HG03066 (cell line): ENCODE measurements around the gene ELMO1.

Experiments
- ATAC-seq: cut with Tn5 transposase; IDR thresholded peaks from one replicate; pipeline ENCODE4 v1.9.1; 2021; ENCODE audit warnings: low read depth; ENCODE audit not compliant: unreplicated experiment

Gene ELMO1

DNA sequence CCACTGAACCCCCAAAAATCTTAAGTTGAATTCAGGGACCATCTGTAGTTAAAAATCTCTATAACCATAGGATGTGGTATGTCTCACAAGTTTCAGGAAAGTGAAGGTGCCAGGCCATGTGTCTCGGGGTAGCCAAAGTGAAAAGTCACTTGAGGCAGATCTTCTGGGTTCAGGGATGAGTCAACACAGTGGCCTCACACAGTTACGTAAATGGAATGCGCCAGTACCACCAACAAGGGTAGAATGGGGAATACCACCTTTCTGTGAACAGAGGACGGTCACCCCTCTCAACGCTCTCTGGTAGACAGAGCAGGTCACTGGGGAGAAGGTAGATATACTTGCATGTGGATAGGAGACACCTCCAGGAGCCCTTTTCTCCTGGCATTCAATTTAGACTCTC is 71.4 kb downstream of the ELMO1 start:
- no peak for ATAC-seq

DNA sequence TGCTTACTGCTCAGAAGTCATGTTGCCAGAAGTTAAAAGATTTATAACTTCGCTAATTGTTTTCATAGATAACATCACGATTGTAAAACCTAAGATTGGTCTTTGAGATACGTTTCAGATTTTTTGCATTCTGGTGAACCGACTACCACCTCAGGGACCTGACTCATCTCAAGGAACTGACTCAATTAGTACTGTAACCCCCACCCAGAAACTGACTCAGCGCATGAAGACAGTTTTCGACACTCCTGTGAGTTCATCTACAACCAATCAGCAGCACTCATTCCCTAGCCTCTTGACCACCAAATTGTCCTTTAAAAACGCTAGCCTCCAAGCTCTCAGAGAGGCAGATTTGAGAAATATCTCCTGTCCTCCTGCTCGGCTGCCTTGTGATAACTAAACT is 72.3 kb downstream of the ELMO1 start:
- no peak for ATAC-seq

DNA sequence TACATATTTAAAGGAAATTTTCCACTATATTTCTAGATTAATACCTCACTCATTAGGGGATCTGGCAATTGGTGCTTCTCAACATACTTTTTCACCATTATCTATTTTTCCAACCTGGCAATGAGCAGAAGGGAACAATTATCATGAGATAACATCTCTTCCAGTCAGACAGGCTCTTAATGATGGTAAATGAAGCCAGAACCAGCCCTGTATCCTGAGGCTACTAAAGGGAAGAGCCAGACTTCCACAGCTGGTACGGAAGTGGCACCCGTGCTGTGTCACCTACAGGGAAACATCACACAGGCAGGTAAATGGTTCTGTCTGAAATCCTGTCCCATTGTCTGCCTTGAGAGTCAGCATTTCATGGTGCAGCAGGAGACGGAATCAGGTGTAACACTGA is 75.9 kb downstream of the ELMO1 start:
- no peak for ATAC-seq

DNA sequence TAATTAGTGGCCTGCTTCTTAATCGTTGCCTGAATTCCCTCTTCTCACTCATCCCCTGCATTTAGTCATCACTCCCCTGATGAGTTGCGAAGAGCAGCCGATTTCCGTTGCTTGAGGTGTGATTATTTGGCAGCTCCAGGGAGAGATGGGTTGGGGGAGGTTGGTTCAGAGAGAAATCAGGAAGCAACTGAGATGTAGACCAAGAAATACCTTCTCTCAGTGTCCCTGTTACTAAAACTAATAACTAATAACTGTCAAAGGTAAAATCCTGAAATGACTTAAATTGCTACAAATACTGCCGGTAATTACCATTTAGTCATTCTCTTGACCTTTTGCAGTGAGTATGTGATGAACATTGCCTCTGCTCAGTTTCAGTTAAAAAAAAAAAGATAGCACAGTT is 76.9 kb downstream of the ELMO1 start:
- ATAC-seq = no peak

DNA sequence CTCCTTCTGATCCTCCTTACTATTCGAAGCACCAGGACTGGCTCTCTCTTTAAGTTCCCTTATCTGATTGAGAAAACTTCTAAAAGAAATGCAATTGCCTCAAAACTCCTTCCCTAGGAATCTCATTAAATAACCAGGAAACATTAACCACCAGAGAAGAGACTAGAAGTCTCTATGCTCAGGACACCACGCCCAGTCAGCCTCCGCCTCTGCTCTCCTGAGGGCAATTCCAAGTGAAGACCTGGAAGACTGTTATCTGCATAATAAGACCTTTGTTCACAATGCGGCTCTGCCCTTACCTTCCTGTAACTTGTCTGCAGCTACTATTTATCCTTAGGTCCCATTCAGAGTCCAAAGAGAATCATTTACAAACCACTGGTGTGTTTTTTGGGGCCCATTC is 78.8 kb downstream of the ELMO1 start:
- no peak for ATAC-seq

DNA sequence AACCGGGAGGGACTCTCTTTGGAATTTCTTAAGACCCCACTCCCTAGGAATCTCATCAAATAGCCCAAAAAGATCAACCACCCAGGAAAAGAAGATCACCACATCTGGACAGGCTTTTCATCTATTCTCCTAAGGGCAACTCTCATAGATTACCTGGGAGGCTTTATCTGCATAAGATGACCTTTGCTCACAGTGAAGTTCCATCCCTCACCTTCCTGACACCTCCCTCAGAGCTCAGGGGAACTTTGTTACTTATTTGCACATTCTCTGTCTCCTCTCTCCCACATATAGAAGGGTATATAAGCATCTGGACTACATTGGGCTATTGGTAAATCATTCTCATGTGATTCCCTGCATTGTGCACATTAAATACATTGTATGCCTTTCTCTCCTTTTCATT is 80.1 kb downstream of the ELMO1 start:
- ATAC-seq = no peak

GRCh38 chr7:37367010-37367409 is 81.7 kb downstream of the ELMO1 start:
- no peak for ATAC-seq

- ATAC-seq = no peak
Observed at GRCh38 chr7:37366445-37366844, 82.2 kb downstream of the ELMO1 start.

DNA sequence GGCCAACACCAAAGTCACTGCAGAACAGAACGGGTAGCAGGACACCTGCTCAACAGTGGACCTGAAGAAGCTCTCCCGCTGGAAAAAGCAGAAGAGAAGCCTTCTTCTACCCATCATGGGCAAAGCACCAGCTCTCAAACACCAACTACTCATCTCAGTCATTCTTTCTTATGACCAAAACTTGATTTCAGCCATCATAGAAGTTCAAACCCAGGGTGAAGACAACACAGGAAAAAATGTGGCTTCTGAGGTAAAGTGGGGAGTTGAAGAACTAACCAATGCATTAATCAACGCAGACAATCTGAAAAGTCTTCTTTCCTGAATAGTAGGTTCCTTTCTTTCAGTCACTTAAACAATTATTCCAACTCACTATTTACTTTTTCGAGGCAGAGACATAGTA is 83.3 kb downstream of the ELMO1 start:
- ATAC-seq = no peak

- ATAC-seq = no peak
Observed at GRCh38 chr7:37364856-37365255, 83.8 kb downstream of the ELMO1 start.

GRCh38 chr7:37363536-37364491 is 84.8 kb downstream of the ELMO1 start:
- ATAC-seq = no peak

DNA sequence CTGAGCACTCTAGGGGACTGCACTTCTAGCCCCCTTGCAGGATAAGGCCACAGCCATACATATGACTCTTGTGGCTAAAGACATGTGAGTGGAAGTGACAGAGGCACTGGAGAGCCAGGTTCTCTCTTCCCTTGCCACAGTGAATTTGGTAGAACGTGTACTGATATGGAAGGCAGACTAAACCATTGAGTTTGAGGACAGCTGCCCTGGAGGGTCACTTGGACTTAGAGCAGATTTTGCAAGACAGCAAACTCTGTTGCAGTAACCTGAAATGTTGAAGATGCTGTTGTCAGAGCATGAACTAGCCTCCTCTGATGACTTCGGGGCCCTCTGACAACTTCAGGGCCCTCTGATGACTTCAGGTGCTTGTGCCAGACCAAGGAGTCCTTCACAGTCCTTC is 85.9 kb downstream of the ELMO1 start:
- no peak for ATAC-seq

- ATAC-seq = no peak
Observed at GRCh38 chr7:37360484-37360883, 88.2 kb downstream of the ELMO1 start.

DNA sequence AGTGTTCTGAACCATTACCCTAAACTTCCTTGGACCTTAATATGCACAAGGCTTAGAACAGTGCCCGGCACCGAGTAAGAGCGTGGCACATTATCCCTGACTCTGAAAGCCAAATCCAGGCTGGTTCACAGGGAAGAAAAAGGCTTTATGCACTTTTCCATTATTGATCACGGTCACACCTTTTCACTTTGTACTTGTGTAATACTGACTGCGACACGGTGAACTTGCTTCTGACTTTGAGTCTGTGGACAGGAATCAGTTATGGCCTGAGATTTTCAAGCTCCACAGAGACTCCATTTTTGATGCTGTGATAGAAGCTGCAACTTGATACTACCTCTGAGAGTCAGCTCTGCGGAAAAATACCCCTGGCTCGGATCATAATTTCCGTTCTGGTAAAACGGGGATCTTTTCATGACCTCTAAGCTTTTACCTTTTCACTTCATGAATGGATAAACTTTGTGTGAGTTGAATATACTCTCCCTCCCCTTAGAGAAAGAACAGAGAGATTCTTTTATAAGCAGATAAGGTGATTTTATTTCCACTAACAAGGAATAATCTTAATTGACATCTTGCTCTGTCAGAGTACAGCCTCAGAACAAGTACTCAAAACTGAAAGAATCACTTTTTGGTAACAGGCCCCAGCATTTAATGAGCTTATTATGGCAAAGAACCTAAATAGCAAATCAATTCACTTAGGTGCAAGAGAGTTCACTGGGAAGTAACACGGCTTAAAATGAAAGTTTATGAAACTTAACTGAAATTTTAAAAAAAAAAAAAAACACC is 88.8 kb downstream of the ELMO1 start:
- no peak for ATAC-seq

GRCh38 chr7:37359180-37359579 is 89.5 kb downstream of the ELMO1 start:
- ATAC-seq = no peak

DNA sequence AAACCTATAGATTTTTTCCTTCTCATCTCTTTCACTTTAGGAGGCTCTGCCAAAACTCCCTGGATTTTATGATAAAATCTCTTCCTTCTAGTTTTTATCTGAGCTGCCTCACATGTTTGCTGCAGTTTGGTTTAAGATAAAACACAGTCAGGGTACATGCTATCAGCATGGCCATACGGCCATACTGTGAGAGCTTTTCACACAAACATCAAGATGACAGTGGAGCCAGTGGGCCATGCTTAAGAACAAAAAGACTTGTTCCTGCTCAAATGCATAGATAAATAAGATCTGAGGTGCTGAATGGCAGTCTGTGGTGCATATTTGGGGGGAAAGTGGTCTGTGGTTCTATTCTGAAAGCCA is 91.0 kb downstream of the ELMO1 start:
- ATAC-seq = no peak

GRCh38 chr7:37356911-37357636 is 91.6 kb downstream of the ELMO1 start:
- ATAC-seq = no peak

DNA sequence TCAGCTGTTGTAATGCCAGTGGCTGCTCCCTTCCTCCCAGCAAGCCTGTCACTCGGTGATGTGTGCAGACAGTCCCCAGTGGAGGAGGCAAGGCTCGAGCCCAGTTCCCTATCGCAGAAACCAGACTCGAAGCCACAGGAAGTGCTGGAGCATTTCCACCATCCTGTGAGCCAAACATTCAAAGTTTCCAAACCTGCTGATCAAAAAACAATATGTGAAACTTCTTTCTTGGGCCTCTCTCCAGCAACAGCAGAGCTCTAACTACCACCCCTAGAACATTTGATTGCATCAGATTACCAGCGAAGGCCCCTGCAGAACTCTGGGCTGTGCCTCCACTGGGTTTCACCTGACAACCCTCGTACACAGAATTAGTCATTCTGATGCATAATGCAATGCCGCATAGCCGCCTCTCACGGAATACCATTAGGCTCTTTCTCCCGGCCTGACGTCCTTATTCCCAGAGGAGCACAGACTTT is 94.0 kb downstream of the ELMO1 start:
- no peak for ATAC-seq

GRCh38 chr7:37353949-37354655 is 94.6 kb downstream of the ELMO1 start:
- ATAC-seq = no peak
